HEK293 (cell line): ENCODE data around the gene MRPL9.
A peak's percentile ranks its signal among the peaks of the same experiment; 100 is the strongest.

ENCODE experiments used
- BCL11B ChIP-seq: fragments of 450-650 bp; formaldehyde crosslinking; IDR thresholded peaks from 2 replicates; pipeline ENCODE4 v1.5.1; 2016; ENCODE audit warnings: low read depth, missing biosample characterization, missing genetic modification characterization
- EGR2 ChIP-seq: fragments of 450-650 bp; formaldehyde crosslinking; IDR thresholded peaks from 2 replicates; pipeline ENCODE4 v1.5.1; 2016; ENCODE audit warnings: low read depth, missing biosample characterization, missing genetic modification characterization
- GLI4 ChIP-seq: fragments of 450-650 bp; formaldehyde crosslinking; IDR thresholded peaks from 2 replicates; pipeline ENCODE4 v1.5.1; 2016; ENCODE audit warnings: missing biosample characterization, missing genetic modification characterization
- GLIS2 ChIP-seq: fragments of 450-650 bp; formaldehyde crosslinking; IDR thresholded peaks from 2 replicates; pipeline ENCODE4 v1.5.1; 2016; ENCODE audit warnings: missing biosample characterization, missing genetic modification characterization
- IKZF3 ChIP-seq: fragments of 450-650 bp; IDR thresholded peaks from 2 replicates; pipeline ENCODE4 v1.5.0; 2018; ENCODE audit warnings: missing biosample characterization, mild to moderate bottlenecking, missing genetic modification characterization, moderate library complexity
- KLF1 ChIP-seq: fragments of 450-650 bp; formaldehyde crosslinking; IDR thresholded peaks from 2 replicates; pipeline ENCODE4 v1.5.1; 2016; ENCODE audit warnings: missing biosample characterization, missing genetic modification characterization
- KLF10 ChIP-seq: fragments of 450-650 bp; IDR thresholded peaks from 2 replicates; pipeline ENCODE4 v1.5.1; 2018; ENCODE audit warnings: missing biosample characterization, mild to moderate bottlenecking, missing genetic modification characterization
- SP3 ChIP-seq: fragments of 450-650 bp; formaldehyde crosslinking; IDR thresholded peaks from 2 replicates; pipeline ENCODE4 v1.5.1; 2016; ENCODE audit warnings: missing biosample characterization, missing genetic modification characterization
- TCF7L2 ChIP-seq: IDR thresholded peaks from 2 replicates; pipeline ENCODE4 v1.6.1; 2011; ENCODE audit warnings: low read depth, mild to moderate bottlenecking, inconsistent platforms, low read length, moderate library complexity, borderline replicate concordance
- ZBTB21 ChIP-seq: fragments of 450-650 bp; formaldehyde crosslinking; IDR thresholded peaks from 2 replicates; pipeline ENCODE4 v1.5.1; 2017; ENCODE audit warnings: missing biosample characterization, missing genetic modification characterization
- ZNF10 ChIP-seq: fragments of 450-650 bp; formaldehyde crosslinking; IDR thresholded peaks from 2 replicates; pipeline ENCODE4 v1.5.1; 2017; ENCODE audit warnings: missing biosample characterization, missing genetic modification characterization
- ZNF121 ChIP-seq: fragments of 450-650 bp; formaldehyde crosslinking; IDR thresholded peaks from 2 replicates; pipeline ENCODE4 v1.5.1; 2016; ENCODE audit warnings: missing biosample characterization, missing genetic modification characterization
- ZNF239 ChIP-seq: fragments of 450-650 bp; formaldehyde crosslinking; IDR thresholded peaks from 2 replicates; pipeline ENCODE4 v1.5.1; 2016; ENCODE audit warnings: missing biosample characterization, missing genetic modification characterization
- ZNF266 ChIP-seq: fragments of 450-650 bp; formaldehyde crosslinking; IDR thresholded peaks from 2 replicates; pipeline ENCODE4 v1.5.1; 2016; ENCODE audit warnings: missing biosample characterization, missing genetic modification characterization, low read depth
- ZNF544 ChIP-seq: fragments of 450-650 bp; formaldehyde crosslinking; IDR thresholded peaks from 2 replicates; pipeline ENCODE4 v1.5.0; 2017; ENCODE audit warnings: missing biosample characterization, missing genetic modification characterization
- ZNF624 ChIP-seq: fragments of 450-650 bp; formaldehyde crosslinking; IDR thresholded peaks from 2 replicates; pipeline ENCODE4 v1.5.1; 2017; ENCODE audit warnings: missing biosample characterization, missing genetic modification characterization
- TF ChIP-seq, protein P1 (sequence below): fragments of 450-650 bp; formaldehyde crosslinking; IDR thresholded peaks from 2 replicates; pipeline ENCODE4 v1.5.1; 2017; ENCODE audit warnings: missing biosample characterization, missing genetic modification characterization
- TF ChIP-seq, protein P2 (sequence below): fragments of 450-650 bp; formaldehyde crosslinking; IDR thresholded peaks from 2 replicates; pipeline ENCODE4 v1.5.1; 2016; ENCODE audit warnings: missing biosample characterization, missing genetic modification characterization
- TF ChIP-seq, protein P3 (sequence below): fragments of 450-650 bp; formaldehyde crosslinking; IDR thresholded peaks from 2 replicates; pipeline ENCODE4 v1.5.1; 2016; ENCODE audit warnings: missing biosample characterization, missing genetic modification characterization
- TF ChIP-seq, protein P4 (sequence below): fragments of 450-650 bp; formaldehyde crosslinking; IDR thresholded peaks from 2 replicates; pipeline ENCODE4; 2016; ENCODE audit warnings: missing biosample characterization, missing genetic modification characterization
- TF ChIP-seq, protein P5 (sequence below): fragments of 450-650 bp; formaldehyde crosslinking; IDR thresholded peaks from 2 replicates; pipeline ENCODE4 v1.5.0; 2017; ENCODE audit warnings: missing biosample characterization, missing genetic modification characterization, borderline replicate concordance
- TF ChIP-seq, protein P6 (sequence below): fragments of 450-650 bp; formaldehyde crosslinking; IDR thresholded peaks from 2 replicates; pipeline ENCODE4 v1.5.1; 2016; ENCODE audit warnings: missing biosample characterization, missing genetic modification characterization
- TF ChIP-seq, protein P7 (sequence below): fragments of 450-650 bp; formaldehyde crosslinking; IDR thresholded peaks from 2 replicates; pipeline ENCODE4 v1.5.1; 2016; ENCODE audit warnings: missing biosample characterization, missing genetic modification characterization
- TF ChIP-seq, protein P8 (sequence below): fragments of 450-650 bp; formaldehyde crosslinking; IDR thresholded peaks from 2 replicates; pipeline ENCODE4 v1.5.1; 2017; ENCODE audit warnings: missing biosample characterization, missing genetic modification characterization

MRPL9 gene

DNA sequence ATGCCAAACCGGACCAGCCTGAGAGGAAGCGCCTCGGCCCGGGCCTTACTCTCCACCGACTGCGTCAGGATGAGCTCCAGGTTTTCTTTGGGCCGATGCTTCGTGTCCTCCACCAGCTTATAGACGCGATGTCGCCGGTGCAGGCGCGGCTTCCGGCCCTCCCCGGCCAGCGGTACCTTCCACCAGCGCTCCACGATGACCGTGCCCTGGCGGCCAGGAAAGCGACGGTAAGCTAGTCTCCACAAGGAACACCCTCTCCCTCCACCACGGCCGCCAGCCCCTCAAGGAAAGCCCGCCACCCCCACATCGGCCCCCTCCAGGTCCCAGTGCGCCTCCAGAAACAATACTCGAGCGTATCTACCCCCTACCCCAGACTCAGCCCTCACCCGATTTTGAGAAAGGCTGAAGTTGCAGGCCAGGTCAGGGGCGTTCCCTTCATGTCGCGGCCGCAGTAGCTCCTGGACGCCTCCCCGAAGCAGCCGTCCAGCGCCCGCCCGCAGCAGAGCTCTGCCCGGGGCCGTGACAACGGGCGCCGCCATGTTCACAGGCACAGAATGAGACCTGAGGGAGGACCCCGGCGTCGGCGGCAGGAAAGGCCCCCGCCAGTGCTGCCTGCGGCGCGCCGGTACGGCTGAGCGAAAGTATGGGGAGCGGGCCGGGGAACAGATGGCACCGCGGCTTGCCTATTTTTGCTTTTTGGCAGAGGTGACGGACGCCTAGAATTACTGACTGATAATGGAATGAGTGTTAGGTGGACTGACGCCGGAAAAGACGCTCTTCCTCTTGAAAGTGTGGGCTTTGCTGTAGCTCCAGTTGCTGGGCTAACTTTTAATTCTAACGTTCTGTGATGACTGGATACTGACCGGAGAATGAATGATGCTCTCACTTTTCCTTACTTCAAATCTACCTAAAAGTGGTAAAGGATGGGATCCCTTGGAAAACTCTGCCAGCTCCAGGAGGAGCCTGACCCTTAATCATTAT is at the start of gene MRPL9 (continued):
- TF ChIP-seq GLIS2 (tag by site-specific recombination), result peak; percentile 80
- TF ChIP-seq ZNF266 (tag by site-specific recombination), result no peak
- TF ChIP-seq, protein P1, sequence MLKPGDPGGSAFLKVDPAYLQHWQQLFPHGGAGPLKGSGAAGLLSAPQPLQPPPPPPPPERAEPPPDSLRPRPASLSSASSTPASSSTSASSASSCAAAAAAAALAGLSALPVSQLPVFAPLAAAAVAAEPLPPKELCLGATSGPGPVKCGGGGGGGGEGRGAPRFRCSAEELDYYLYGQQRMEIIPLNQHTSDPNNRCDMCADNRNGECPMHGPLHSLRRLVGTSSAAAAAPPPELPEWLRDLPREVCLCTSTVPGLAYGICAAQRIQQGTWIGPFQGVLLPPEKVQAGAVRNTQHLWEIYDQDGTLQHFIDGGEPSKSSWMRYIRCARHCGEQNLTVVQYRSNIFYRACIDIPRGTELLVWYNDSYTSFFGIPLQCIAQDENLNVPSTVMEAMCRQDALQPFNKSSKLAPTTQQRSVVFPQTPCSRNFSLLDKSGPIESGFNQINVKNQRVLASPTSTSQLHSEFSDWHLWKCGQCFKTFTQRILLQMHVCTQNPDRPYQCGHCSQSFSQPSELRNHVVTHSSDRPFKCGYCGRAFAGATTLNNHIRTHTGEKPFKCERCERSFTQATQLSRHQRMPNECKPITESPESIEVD (tag by site-specific recombination), result no peak
- TF ChIP-seq ZNF239 (tag by site-specific recombination), result no peak
- TF ChIP-seq, protein P2, sequence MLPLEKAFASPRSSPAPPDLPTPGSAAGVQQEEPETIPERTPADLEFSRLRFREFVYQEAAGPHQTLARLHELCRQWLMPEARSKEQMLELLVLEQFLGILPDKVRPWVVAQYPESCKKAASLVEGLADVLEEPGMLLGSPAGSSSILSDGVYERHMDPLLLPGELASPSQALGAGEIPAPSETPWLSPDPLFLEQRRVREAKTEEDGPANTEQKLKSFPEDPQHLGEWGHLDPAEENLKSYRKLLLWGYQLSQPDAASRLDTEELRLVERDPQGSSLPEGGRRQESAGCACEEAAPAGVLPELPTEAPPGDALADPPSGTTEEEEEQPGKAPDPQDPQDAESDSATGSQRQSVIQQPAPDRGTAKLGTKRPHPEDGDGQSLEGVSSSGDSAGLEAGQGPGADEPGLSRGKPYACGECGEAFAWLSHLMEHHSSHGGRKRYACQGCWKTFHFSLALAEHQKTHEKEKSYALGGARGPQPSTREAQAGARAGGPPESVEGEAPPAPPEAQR (tag by site-specific recombination), result no peak
- no peak for TF ChIP-seq ZNF544 (tag by site-specific recombination)
- TF ChIP-seq ZNF121 (tag by site-specific recombination), result no peak
- TF ChIP-seq, protein P3, sequence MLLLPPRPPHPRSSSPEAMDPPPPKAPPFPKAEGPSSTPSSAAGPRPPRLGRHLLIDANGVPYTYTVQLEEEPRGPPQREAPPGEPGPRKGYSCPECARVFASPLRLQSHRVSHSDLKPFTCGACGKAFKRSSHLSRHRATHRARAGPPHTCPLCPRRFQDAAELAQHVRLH (tag by site-specific recombination), result no peak
- no peak for TF ChIP-seq ZNF624 (tag by site-specific recombination)
- TF ChIP-seq EGR2 (tag by site-specific recombination), result peak; percentile 38
- no peak for TF ChIP-seq KLF1
- TF ChIP-seq KLF10, result no peak
- TF ChIP-seq, protein P4, sequence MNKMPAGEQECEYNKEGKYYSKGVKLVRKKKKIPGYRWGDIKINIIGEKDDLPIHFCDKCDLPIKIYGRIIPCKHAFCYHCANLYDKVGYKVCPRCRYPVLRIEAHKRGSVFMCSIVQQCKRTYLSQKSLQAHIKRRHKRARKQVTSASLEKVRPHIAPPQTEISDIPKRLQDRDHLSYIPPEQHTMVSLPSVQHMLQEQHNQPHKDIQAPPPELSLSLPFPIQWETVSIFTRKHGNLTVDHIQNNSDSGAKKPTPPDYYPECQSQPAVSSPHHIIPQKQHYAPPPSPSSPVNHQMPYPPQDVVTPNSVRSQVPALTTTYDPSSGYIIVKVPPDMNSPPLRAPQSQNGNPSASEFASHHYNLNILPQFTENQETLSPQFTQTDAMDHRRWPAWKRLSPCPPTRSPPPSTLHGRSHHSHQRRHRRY (tag by site-specific recombination), result no peak
- no peak; the same call in 1 of the 2 replicates for TF ChIP-seq ZBTB21
- TF ChIP-seq, protein P5, sequence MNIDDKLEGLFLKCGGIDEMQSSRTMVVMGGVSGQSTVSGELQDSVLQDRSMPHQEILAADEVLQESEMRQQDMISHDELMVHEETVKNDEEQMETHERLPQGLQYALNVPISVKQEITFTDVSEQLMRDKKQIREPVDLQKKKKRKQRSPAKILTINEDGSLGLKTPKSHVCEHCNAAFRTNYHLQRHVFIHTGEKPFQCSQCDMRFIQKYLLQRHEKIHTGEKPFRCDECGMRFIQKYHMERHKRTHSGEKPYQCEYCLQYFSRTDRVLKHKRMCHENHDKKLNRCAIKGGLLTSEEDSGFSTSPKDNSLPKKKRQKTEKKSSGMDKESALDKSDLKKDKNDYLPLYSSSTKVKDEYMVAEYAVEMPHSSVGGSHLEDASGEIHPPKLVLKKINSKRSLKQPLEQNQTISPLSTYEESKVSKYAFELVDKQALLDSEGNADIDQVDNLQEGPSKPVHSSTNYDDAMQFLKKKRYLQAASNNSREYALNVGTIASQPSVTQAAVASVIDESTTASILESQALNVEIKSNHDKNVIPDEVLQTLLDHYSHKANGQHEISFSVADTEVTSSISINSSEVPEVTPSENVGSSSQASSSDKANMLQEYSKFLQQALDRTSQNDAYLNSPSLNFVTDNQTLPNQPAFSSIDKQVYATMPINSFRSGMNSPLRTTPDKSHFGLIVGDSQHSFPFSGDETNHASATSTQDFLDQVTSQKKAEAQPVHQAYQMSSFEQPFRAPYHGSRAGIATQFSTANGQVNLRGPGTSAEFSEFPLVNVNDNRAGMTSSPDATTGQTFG (tag by site-specific recombination), result no peak
- TF ChIP-seq BCL11B, result no peak
- TF ChIP-seq, protein P6, sequence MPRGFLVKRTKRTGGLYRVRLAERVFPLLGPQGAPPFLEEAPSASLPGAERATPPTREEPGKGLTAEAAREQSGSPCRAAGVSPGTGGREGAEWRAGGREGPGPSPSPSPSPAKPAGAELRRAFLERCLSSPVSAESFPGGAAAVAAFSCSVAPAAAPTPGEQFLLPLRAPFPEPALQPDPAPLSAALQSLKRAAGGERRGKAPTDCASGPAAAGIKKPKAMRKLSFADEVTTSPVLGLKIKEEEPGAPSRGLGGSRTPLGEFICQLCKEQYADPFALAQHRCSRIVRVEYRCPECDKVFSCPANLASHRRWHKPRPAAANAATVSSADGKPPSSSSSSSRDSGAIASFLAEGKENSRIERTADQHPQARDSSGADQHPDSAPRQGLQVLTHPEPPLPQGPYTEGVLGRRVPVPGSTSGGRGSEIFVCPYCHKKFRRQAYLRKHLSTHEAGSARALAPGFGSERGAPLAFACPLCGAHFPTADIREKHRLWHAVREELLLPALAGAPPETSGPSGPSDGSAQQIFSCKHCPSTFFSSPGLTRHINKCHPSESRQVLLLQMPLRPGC (tag by site-specific recombination), result no peak
- TF ChIP-seq GLI4 (tag by site-specific recombination), result 0 out of 2 replicates have a peak, but pooled peaks have one; percentile 30
- peak; percentile 43 for TF ChIP-seq SP3
- TF ChIP-seq, protein P7, sequence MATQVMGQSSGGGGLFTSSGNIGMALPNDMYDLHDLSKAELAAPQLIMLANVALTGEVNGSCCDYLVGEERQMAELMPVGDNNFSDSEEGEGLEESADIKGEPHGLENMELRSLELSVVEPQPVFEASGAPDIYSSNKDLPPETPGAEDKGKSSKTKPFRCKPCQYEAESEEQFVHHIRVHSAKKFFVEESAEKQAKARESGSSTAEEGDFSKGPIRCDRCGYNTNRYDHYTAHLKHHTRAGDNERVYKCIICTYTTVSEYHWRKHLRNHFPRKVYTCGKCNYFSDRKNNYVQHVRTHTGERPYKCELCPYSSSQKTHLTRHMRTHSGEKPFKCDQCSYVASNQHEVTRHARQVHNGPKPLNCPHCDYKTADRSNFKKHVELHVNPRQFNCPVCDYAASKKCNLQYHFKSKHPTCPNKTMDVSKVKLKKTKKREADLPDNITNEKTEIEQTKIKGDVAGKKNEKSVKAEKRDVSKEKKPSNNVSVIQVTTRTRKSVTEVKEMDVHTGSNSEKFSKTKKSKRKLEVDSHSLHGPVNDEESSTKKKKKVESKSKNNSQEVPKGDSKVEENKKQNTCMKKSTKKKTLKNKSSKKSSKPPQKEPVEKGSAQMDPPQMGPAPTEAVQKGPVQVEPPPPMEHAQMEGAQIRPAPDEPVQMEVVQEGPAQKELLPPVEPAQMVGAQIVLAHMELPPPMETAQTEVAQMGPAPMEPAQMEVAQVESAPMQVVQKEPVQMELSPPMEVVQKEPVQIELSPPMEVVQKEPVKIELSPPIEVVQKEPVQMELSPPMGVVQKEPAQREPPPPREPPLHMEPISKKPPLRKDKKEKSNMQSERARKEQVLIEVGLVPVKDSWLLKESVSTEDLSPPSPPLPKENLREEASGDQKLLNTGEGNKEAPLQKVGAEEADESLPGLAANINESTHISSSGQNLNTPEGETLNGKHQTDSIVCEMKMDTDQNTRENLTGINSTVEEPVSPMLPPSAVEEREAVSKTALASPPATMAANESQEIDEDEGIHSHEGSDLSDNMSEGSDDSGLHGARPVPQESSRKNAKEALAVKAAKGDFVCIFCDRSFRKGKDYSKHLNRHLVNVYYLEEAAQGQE (tag by site-specific recombination), result no peak
- TF ChIP-seq ZNF10, result no peak
- TF ChIP-seq IKZF3 (tag by site-specific recombination), result no peak
- no peak for TF ChIP-seq TCF7L2
- TF ChIP-seq, protein P8, sequence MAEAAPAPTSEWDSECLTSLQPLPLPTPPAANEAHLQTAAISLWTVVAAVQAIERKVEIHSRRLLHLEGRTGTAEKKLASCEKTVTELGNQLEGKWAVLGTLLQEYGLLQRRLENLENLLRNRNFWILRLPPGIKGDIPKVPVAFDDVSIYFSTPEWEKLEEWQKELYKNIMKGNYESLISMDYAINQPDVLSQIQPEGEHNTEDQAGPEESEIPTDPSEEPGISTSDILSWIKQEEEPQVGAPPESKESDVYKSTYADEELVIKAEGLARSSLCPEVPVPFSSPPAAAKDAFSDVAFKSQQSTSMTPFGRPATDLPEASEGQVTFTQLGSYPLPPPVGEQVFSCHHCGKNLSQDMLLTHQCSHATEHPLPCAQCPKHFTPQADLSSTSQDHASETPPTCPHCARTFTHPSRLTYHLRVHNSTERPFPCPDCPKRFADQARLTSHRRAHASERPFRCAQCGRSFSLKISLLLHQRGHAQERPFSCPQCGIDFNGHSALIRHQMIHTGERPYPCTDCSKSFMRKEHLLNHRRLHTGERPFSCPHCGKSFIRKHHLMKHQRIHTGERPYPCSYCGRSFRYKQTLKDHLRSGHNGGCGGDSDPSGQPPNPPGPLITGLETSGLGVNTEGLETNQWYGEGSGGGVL, result peak; percentile 62
